Body of pancreas (tissue), 4 donors: Measurements from ENCODE around the gene LPIN2. TPM values are rescaled to one million over a fixed set of nuclear protein-coding genes. Genes with fewer than 3 reads are reported as not detected.
A peak's percentile ranks its signal among the peaks of the same experiment; 100 is the strongest.

ENCODE experiments used
- ATAC-seq: fragments of 150-250 bp; one replicate; pipeline ENCODE4 v1.9.1; 2016
- DNase-seq, 4 donors: peaks; one replicate each; pipeline ENCODE4 v3.0.0-alpha.2; 2019
- H3K27ac ChIP-seq, 4 donors: fragments of 200-600 bp; sonication (generic); 1 replicate in 3 of 4; 2 replicates in 1 of 4; pipeline versions ENCODE4 v1.5.1 to v1.6.1; 2016 to 2019; ENCODE audit warnings: mild to moderate bottlenecking in 1 of 4, mixed read lengths in 1 of 4, moderate library complexity in 1 of 4
- H3K27me3 ChIP-seq, 2 donors: fragments of 200-600 bp; sonication (generic); one replicate each; pipeline ENCODE4 v1.6.0; 2016; ENCODE audit warnings: mild to moderate bottlenecking in 1 of 2
- H3K36me3 ChIP-seq, 2 donors: fragments of 200-600 bp; sonication (generic); replicated peaks in 1 of 2; 2 replicates each; pipeline ENCODE4 v1.5.1; 2016; ENCODE audit warnings: low read depth in 2 of 2; ENCODE audit not compliant: insufficient read depth in 1 of 2
- H3K4me1 ChIP-seq: fragments of 200-600 bp; sonication (generic); one replicate; pipeline ENCODE4 v1.6.0; 2016
- H3K4me3 ChIP-seq, 2 donors: fragments of 200-600 bp; sonication (generic); 1 replicate in 1 of 2; 2 replicates in 1 of 2; pipeline ENCODE4 v1.5.1; 2016 to 2019
- H3K9me3 ChIP-seq, 3 donors: fragments of 200-600 bp; sonication (generic); 1 replicate in 2 of 3; 2 replicates in 1 of 3; pipeline ENCODE4 v1.5.1; 2016
- POLR2A ChIP-seq, 3 donors: fragments of 450-650 bp; IDR thresholded peaks; one replicate each; pipeline ENCODE4 v1.6.1; 2016; ENCODE audit warnings: antibody characterized with exemption in 3 of 3, mild to moderate bottlenecking in 2 of 3
- WGBS, 2 donors: methylation state at CpG; one replicate each; pipeline ENCODE4 v1.1.5; 2017; 5-methylcytosine and 5-hydroxymethylcytosine counted together
- intact Hi-C: fragments of 100-400 bp; cut with DNase I; formaldehyde crosslinking; loops from one replicate; pipeline ENCODE4 v1.15.1; 2023
- total RNA-seq, 2 donors: library from RNA; depleted of rRNA; stranded (reverse); fragments of >200 nt; gene quantifications; one replicate each; pipeline ENCODE4 v1.1.0, GENCODE V29; 2016
- TF ChIP-seq, protein P1 (sequence below), 7 experiments: fragments of 450-650 bp in 4 of 7; fragments of 200-600 bp in 3 of 7; sonication (generic) in 3 of 7; IDR thresholded peaks; one replicate each; pipeline ENCODE4 v1.5.1; 2016 to 2019; ENCODE audit warnings: antibody characterized with exemption in 7 of 7

Gene LPIN2
- total RNA-seq, 2 donors from 2014 or later, result 10.9 to 35.3 TPM

DNA sequence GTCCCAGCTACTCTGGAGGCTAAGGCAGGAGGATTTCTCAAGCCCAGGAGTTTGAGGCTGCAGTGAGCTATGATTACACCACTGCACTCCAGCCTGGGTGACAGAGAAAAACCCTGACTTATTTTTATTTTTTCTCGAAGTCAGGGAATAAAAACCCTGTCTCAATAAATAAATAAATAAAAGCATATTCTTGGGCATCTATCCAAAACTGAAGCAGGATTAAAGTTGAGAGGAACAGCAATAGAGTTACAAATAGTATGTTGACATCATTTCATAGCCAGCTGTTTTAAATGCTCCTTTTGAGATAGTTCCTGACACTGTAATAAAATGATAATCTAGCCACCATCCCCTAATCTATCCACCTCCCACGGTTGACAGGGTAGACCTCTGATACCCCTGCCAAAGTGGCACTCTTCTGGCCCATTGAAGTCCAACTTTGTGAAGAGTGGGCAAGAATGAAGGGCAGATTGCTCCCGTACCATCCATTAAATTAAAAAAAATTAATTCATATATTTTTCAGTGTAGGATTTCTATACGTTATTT, 42.3 kb upstream of the LPIN2 start:
- no peaks in the 10 kb centered on the region for H3K27me3 ChIP-seq
- TF ChIP-seq, protein P1, sequence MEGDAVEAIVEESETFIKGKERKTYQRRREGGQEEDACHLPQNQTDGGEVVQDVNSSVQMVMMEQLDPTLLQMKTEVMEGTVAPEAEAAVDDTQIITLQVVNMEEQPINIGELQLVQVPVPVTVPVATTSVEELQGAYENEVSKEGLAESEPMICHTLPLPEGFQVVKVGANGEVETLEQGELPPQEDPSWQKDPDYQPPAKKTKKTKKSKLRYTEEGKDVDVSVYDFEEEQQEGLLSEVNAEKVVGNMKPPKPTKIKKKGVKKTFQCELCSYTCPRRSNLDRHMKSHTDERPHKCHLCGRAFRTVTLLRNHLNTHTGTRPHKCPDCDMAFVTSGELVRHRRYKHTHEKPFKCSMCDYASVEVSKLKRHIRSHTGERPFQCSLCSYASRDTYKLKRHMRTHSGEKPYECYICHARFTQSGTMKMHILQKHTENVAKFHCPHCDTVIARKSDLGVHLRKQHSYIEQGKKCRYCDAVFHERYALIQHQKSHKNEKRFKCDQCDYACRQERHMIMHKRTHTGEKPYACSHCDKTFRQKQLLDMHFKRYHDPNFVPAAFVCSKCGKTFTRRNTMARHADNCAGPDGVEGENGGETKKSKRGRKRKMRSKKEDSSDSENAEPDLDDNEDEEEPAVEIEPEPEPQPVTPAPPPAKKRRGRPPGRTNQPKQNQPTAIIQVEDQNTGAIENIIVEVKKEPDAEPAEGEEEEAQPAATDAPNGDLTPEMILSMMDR (IDR thresholded peaks at IDR 0.05), result no peak
- TF ChIP-seq POLR2A (IDR thresholded peaks at IDR 0.05), result no peak
- DNase-seq (no peak), ATAC-seq (no peak)
- H3K4me3 ChIP-seq, result no peak overlapping the region
- intact Hi-C loops, result no loop called here
- H3K36me3 ChIP-seq, result no peaks in the 10 kb centered on the region
- H3K4me1 ChIP-seq, result peaks cover 23% of the 10 kb centered on the region
- no peaks in the 10 kb centered on the region for H3K9me3 ChIP-seq
- H3K27ac ChIP-seq, result no peak overlapping the region
- 68 to 71% methylated on average over 4 of the region's 4 CpGs for WGBS, 2 donors

DNA sequence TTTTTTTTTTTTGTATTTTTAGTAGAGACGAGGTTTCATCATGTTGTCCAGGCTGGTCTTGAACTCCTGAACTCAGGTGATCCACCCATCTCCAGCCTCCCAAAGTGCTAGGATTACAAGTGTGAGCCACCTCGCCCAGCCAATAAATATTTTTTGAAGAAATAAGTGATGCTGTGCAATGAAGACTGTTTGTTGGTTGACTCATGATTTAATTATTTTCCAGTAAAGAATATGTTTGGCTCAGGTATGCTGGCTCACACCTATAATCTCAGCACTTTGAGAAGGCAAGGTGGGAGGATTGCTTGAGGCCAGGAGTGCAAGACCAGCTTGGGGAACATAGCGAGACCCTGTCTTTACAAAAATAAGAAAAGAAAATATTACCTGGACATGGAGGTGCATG, 41.8 kb upstream of the LPIN2 start:
- no peak for DNase-seq
- Histone ChIP-seq H3K4me3 (no peak overlapping the region), H3K27me3 (no peaks in the 10 kb centered on the region), H3K4me1 (peaks cover 23% of the 10 kb centered on the region), H3K36me3 (no peaks in the 10 kb centered on the region), H3K27ac (no peak overlapping the region), H3K9me3 (no peaks in the 10 kb centered on the region)
- intact Hi-C loops, result no loop called here
- TF ChIP-seq, protein P1 (IDR thresholded peaks at IDR 0.05), result no peak
- TF ChIP-seq POLR2A (IDR thresholded peaks at IDR 0.05), result no peak
- no peak for ATAC-seq
- whole genome bisulfite sequencing, 2 donors, result 77 to 89% methylated on average over 3 of the region's 3 CpGs

DNA sequence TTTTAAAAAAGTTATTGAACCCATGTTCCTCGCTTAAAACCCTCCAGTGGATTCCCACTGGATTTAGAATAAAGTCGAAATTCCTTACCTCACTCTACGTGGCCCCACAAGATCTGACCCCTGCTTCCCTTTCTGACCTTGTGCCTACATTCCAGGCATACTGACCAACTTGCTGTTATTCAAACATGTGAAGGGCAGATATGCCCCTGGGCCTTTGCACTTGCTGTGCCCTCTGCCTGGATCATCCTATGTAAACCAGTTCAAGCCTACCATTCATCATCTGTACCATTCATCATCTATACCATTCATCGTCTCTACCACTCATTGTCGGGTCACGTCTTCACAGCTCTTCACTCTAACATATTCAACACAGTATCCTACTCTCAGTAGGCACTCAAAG, 41.3 kb upstream of the LPIN2 start:
- 90 to 95% methylated on average over 6 of the region's 6 CpGs for WGBS, 2 donors

DNA sequence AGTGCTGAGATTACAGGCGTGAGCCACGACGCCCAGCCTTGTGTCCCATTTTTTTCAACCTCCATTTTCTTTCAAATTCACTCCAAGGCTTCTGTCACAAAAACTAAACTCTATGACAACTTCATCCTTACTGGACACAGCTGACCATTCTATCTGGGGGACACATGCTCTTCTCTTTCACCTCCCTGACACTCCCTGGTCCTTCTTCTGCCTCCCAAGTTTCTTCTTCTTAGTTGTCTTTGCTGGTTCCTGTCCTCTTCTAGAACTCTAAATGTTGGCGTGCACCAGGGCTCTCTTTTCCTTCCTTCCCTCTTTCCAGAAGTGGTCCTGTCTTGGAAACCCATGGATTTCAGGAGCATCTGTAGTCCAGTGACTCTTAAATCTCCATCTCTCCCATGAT, 40.1 kb upstream of the LPIN2 start:
- WGBS, 2 donors, result 93% methylated on average over 4 of the region's 4 CpGs
- TF ChIP-seq, protein P1 (IDR thresholded peaks at IDR 0.05), result no peak
- no peak for TF ChIP-seq POLR2A (IDR thresholded peaks at IDR 0.05)
- intact Hi-C loops, result no loop called here

More for the DNA sequence above, 41.3 kb upstream of the LPIN2 start:
- no peaks in the 10 kb centered on the region for H3K27me3 ChIP-seq
- intact Hi-C loops, result no loop called here
- ATAC-seq (no peak), DNase-seq (no peak)
- no peaks in the 10 kb centered on the region for H3K36me3 ChIP-seq
- peaks cover 23% of the 10 kb centered on the region for H3K4me1 ChIP-seq
- no peak overlapping the region for H3K4me3 ChIP-seq
- TF ChIP-seq POLR2A (IDR thresholded peaks at IDR 0.05), result no peak
- TF ChIP-seq, protein P1 (IDR thresholded peaks at IDR 0.05), result no peak
- H3K9me3 ChIP-seq, result no peaks in the 10 kb centered on the region
- no peak overlapping the region for H3K27ac ChIP-seq

DNA sequence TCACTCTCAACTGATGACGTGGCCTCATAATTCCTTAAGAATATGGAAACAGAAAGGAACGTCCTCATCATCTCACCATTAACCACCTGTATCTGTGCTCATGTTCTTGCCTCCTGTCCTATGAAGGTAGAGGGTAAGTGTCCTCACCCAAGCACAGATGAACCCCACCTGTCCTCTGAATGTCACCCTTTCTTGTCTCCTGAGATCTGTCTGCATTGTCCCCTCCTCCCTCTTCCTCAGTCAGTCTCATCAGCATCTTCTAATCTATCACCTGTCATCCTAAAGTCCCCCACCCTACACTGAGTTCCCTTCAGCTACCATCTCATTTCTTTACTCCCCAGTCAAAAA, 39.4 kb upstream of the LPIN2 start:
- Histone ChIP-seq H3K9me3 (no peaks in the 10 kb centered on the region), H3K4me1 (peaks cover 16% of the 10 kb centered on the region), H3K27ac (peak overlapping the region in 3 of 4 donors; percentile 16 to 57 (median 57)), H3K27me3 (no peaks in the 10 kb centered on the region), H3K36me3 (no peaks in the 10 kb centered on the region), H3K4me3 (no peak overlapping the region)
- WGBS, 2 donors, result 29 to 30% methylated on average over 2 of the region's 2 CpGs
- intact Hi-C loops, result no loop called here
- DNase-seq (no peak), ATAC-seq (no peak)
- TF ChIP-seq, protein P1 (IDR thresholded peaks at IDR 0.05), result no peak
- TF ChIP-seq POLR2A (IDR thresholded peaks at IDR 0.05), result no peak

More for the DNA sequence above, 40.1 kb upstream of the LPIN2 start:
- Histone ChIP-seq H3K4me1 (peaks cover 16% of the 10 kb centered on the region), H3K4me3 (no peak overlapping the region), H3K9me3 (no peaks in the 10 kb centered on the region), H3K27ac (no peak overlapping the region), H3K27me3 (no peaks in the 10 kb centered on the region), H3K36me3 (no peaks in the 10 kb centered on the region)
- no peak for DNase-seq
- ATAC-seq, result no peak
